Measurements from ENCODE around the gene MPHOSPH9. TPM values are rescaled to one million over a fixed set of nuclear protein-coding genes. Genes with fewer than 3 reads are reported as not detected.

Gene MPHOSPH9
- total RNA-seq, 2 experiments from 2014 or later = 88.3 to 136 TPM

DNA sequence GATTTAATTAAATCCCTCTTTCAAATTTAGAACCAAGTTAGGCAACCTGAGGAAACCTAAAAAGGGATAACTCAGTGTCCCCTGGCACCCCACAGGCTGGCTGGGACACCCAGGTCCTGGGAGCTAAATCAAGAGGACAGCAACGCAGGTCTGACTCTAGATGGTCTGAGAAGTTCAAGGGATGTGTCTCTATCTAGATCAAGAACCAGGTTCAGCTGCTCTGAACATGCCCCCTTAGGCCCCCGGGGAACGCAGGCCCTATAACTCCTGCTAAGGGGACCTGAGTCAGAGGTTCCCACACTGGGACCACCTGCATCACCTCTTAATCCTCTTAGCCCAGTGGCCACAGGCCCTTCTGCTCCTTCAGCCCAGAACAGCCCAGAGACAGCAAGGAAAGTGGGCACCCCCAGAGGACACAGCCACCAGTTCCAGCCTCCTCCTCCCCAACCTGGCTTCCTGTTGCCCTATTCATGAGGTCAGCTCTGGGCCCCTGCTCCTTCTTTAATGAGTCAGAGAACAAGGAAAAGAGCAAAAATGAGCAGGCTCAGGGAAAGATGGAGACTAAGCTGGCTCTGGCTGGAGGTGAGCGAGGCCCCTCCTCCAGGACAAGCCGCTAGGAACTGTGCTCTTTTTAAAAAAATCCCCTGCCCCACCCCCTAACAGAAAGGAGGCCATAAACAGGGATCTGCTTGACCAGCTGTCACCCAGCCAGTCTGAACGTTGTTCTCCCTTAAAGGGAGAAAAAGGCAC, 92.8 kb downstream of the MPHOSPH9 start:
- Histone ChIP-seq H2AFZ (ENCODE audit: low read length) (no peak overlapping the region), H3K27ac (ENCODE audit: low read depth, low read length, poor library complexity, severe bottlenecking) (no peak overlapping the region), H3K79me2 (ENCODE audit: insufficient read depth, low read depth, low read length) (no peaks in the 10 kb centered on the region), H4K20me1 (ENCODE audit: insufficient read depth, low read length) (no peaks in the 10 kb centered on the region), H3K4me3 (ENCODE audit: low read depth, low read length, poor library complexity, severe bottlenecking) (no peak overlapping the region), H3K4me2 (ENCODE audit: low read length) (no peak overlapping the region; the same call in 1 of the 2 replicates), H3K36me3 (ENCODE audit: insufficient read depth, low read length) (no peaks in the 10 kb centered on the region), H3K9me2 (ENCODE audit: insufficient read depth, low read length) (no peaks in the 10 kb centered on the region), H3K4me1 (ENCODE audit: insufficient read depth, low read length, poor library complexity, severe bottlenecking) (no peaks in the 10 kb centered on the region), H3K9me3 (ENCODE audit: low read length) (no peaks in the 10 kb centered on the region)
- TF ChIP-seq EZH2phosphoT487 (IDR thresholded peaks at IDR 0.05; ENCODE audit: borderline replicate concordance, low read depth, low read length) (no peak), CTCF (conservative IDR thresholded peaks at IDR 0.05; ENCODE audit: low read length) (no peak)
- ChIA-PET POLR2A (no interaction called here), CTCF (ENCODE audit: unreplicated experiment) (no interaction called here)
- no TSS peak for BruUV-seq (replicated peaks)
- DNase-seq (ENCODE audit: low spot score) = no peak
- intact Hi-C loops (cut with micrococcal nuclease; ENCODE audit: unreplicated experiment) = no loop called here

DNA sequence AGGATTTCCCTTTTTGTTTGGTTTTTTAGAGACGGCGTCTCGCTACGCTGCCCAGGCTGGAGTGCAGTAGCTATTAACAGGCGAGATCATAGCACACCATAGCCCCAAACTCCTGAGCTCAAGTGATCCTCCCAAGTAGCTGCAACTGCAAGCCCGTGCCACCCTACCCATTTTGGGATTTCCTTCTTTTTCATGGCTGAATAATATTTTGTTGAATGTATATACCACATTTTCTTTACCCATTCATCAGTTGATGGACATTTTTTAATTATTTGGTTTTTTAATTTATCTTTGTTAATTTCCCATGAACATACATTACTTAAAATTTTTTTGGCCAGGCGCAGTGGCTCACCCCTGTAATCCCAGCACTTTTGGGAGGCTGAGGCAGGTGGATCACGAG, 97.3 kb downstream of the MPHOSPH9 start:
- BruUV-seq (replicated peaks) = no TSS peak

More for the DNA sequence above, 97.3 kb downstream of the MPHOSPH9 start:
- Histone ChIP-seq H3K79me2 (ENCODE audit: insufficient read depth, low read depth, low read length) (no peaks in the 10 kb centered on the region), H3K9me2 (ENCODE audit: insufficient read depth, low read length) (no peaks in the 10 kb centered on the region), H2AFZ (ENCODE audit: low read length) (no peak overlapping the region), H3K4me3 (ENCODE audit: low read depth, low read length, poor library complexity, severe bottlenecking) (no peak overlapping the region), H3K27ac (ENCODE audit: low read depth, low read length, poor library complexity, severe bottlenecking) (no peak overlapping the region), H3K9me3 (ENCODE audit: low read length) (no peaks in the 10 kb centered on the region), H4K20me1 (ENCODE audit: insufficient read depth, low read length) (no peaks in the 10 kb centered on the region), H3K4me2 (ENCODE audit: low read length) (no peak overlapping the region), H3K36me3 (ENCODE audit: insufficient read depth, low read length) (no peaks in the 10 kb centered on the region), H3K4me1 (ENCODE audit: insufficient read depth, low read length, poor library complexity, severe bottlenecking) (peaks cover 11% of the 10 kb centered on the region)
- ChIA-PET CTCF (ENCODE audit: unreplicated experiment) (no interaction called here), POLR2A (interaction anchor here (0.5 kb wide), 1 partner anchor 231 kb away, joined by 3 read pairs; no protein-coding TSS in a partner anchor)
- TF ChIP-seq CTCF (conservative IDR thresholded peaks at IDR 0.05; ENCODE audit: low read length) (no peak), EZH2phosphoT487 (IDR thresholded peaks at IDR 0.05; ENCODE audit: borderline replicate concordance, low read depth, low read length) (no peak)
- DNase-seq (ENCODE audit: low spot score) = no peak
- intact Hi-C loops (cut with micrococcal nuclease; ENCODE audit: unreplicated experiment) = no loop called here
